Left colon (tissue), 2 donors: Measurements from ENCODE around the gene MAST1. TPM values are rescaled to one million over a fixed set of nuclear protein-coding genes. Genes with fewer than 3 reads are reported as not detected.
"Not testable (repeated sequence)": the region's sequence is repeated elsewhere in the genome, so short reads cannot be mapped to it uniquely, and the experiment has no call there.

Experiments used
- ATAC-seq: fragments of 200-7000 bp; cut with Tn5 transposase; one replicate; pipeline ENCODE4 v1.9.1; 2020; ENCODE audit warnings: mild to moderate bottlenecking, moderate library complexity
- DNase-seq, 2 donors: peaks; one replicate each; pipeline ENCODE4 v3.0.0-alpha.2; 2020
- intact Hi-C, 2 donors: fragments of 100-400 bp; cut with DNase I in 1 of 2; cut with micrococcal nuclease in 1 of 2; formaldehyde crosslinking; loops; one replicate each; pipeline versions ENCODE4 v1.11.2 to v1.14.0; 2022; cut with DNase I, micrococcal nuclease
- long read RNA-seq: library from polyadenylated mRNA; unstranded; transcript quantifications from one replicate; pipeline ENCODE4 v2.0.0, GENCODE V29; 2021
- total RNA-seq, 2 donors: library from RNA; stranded (reverse); fragmentation: NEBNext Ultra II Directional; extraction: Animal tissue kit (Norgen Biotek cat#: 25700); gene quantifications; one replicate each; pipeline ENCODE4 v1.2.1, GENCODE V29; 2021
- donor health status: DM: no; HTN: no; CAD: no.
- donor health status: DM: yes; HTN: yes; CAD: no.

Gene MAST1
- total RNA-seq = 1 to 10 TPM in 1 of 2 donors, under 1 TPM in 1; 0.82 to 1.4 TPM
- long read RNA-seq, partial matches to known transcripts = 1 of 3 reads
- long read RNA-seq, other reads (novel, unspliced or antisense) = 2 of 3 reads

DNA sequence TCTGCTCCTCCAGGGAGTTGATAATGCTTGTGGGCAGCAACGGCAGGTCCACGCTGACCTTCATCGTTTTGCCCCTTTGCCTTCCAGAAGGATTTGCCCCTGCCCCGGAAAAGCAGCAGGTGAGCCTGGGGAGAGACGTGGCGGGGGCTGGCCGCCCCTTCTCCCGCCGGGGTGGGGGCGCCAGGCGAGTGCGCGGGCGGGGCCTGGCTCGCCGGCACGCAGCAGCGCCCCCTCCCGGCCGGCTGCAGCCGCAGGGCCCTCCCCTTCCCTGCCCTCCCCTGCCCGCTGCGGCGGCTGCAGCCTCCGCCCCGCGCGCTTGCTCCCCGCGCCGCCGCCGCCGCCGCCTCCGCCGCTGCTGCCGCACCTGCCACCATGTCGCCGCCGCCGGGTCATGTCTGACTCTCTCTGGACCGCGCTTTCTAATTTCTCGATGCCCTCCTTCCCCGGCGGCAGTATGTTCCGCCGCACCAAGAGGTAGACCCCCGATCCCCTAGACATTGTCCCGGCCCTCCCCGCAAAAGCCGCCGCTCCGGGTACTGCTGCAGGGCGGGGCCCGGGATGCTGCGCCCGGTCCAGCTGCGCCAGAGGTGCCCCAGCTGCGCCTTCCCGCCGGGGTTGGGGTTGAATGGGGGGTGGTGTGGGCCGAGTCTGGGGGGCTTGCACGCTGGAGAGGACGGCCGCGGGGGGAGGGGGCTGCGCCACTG is at the start of gene MAST1:
TSS of gene MAST1 (plus strand) at position 334 of the 704 bp plus-strand sequence. CDS start at position 392, 58 bp downstream.
- DNase-seq (peak in 1 of 2 donors; percentile 60), ATAC-seq (peak; percentile 67)
- intact Hi-C loops = no loop called here

GRCh38 chr19:12788682-12789097 is 49.6 kb upstream of the MAST1 start:
- peak; percentile 91 to 92 for DNase-seq
- intact Hi-C loops = no loop called here
- ATAC-seq = peak; percentile 12

GRCh38 chr19:12789098-12789903 is 49.0 kb upstream of the MAST1 start:
- intact Hi-C loops = no loop called here
- DNase-seq = peak; percentile 76 to 84
- peak; percentile 32 for ATAC-seq

DNA sequence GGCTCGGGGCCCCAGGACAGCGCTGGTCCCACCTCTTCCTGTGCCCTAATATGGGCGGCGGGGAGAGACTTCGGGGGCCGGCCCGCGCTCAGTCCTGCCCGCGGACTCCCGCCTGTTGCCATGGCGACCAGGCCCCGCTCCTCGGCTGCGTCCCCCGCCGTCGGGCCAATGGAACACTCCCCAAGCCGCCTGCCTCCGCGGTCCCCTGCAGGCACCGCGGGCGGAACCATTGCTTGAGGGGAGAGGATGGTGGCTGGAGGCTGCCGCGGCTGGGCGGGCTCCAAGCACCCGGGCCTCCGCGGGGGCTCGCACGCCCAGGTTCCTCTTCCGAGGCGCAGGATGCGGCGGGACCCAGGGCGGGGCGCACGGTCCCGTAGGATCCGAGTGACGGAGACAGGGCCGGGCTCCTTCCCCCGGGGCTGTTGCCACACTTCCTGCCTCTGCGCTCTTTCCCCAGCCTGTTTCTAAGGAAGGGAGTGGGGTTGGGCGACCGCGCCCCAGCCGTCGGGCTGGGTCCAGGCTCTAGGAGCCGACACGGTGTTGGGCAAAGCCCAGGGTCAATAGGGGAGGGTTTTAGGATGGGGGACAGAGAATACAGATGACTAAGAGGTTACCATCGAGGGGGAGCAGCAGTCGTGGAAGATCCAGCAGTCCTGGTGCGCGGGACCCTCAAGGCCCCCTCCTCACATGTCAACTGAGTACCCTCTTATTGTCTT is 48.3 kb upstream of the MAST1 start:
- DNase-seq = peak; percentile 95 to 98
- intact Hi-C loops = no loop called here
- ATAC-seq = peak; percentile 44

- intact Hi-C loops = no loop called here
- DNase-seq = no peak
- ATAC-seq = no peak
These were observed 47.5 kb upstream of the MAST1 start for GRCh38 chr19:12790628-12791344.

GRCh38 chr19:12791345-12792050 is 46.8 kb upstream of the MAST1 start, which contains the start of gene JUNB:
Gene JUNB, plus strand, starts transcription at chr19:12791486. Its CDS starts 286 bp downstream, at chr19:12791772.
- intact Hi-C loops = no loop called here
- DNase-seq = peak; percentile 97
- ATAC-seq = peak; percentile 40

DNA sequence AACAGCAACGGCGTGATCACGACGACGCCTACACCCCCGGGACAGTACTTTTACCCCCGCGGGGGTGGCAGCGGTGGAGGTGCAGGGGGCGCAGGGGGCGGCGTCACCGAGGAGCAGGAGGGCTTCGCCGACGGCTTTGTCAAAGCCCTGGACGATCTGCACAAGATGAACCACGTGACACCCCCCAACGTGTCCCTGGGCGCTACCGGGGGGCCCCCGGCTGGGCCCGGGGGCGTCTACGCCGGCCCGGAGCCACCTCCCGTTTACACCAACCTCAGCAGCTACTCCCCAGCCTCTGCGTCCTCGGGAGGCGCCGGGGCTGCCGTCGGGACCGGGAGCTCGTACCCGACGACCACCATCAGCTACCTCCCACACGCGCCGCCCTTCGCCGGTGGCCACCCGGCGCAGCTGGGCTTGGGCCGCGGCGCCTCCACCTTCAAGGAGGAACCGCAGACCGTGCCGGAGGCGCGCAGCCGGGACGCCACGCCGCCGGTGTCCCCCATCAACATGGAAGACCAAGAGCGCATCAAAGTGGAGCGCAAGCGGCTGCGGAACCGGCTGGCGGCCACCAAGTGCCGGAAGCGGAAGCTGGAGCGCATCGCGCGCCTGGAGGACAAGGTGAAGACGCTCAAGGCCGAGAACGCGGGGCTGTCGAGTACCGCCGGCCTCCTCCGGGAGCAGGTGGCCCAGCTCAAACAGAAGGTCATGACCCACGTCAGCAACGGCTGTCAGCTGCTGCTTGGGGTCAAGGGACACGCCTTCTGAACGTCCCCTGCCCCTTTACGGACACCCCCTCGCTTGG is 46.1 kb upstream of the MAST1 start:
- intact Hi-C loops = no loop called here
- ATAC-seq = no peak

GRCh38 chr19:12792853-12793289 is 45.4 kb upstream of the MAST1 start:
- ATAC-seq (no peak), DNase-seq (peak in 1 of 2 donors; percentile 47)
- intact Hi-C loops = no loop called here

More for the DNA sequence above, 46.1 kb upstream of the MAST1 start:
- DNase-seq = peak; percentile 76 to 84

GRCh38 chr19:12793290-12794195 is 44.8 kb upstream of the MAST1 start:
- intact Hi-C loops = no loop called here
- ATAC-seq = peak; percentile 35

GRCh38 chr19:12794196-12794941 is 43.9 kb upstream of the MAST1 start:
- ATAC-seq (no peak), DNase-seq (no peak)
- intact Hi-C loops = no loop called here

More at GRCh38 chr19:12793290-12794195, 44.8 kb upstream of the MAST1 start:
- peak; percentile 93 for DNase-seq

DNA sequence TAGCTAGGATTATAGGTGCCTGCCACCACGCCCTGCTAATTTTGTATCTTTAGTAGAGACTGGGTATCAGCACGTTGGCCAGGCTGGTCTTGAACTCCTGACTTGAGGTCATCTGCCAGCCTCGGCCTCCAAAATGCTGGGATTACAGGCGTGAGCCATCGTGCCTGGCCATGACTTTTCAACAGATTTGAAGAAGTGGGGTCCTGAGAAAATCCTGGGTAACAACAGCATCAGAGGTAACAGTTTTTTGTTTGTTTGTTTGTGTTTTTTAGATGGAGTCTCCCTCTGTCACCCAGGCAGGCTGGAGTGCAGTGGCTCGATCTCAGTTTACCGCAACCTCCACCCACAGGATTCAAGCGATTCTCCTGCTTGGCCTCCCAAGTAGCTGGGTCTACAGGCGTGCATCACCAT is 43.3 kb upstream of the MAST1 start:
- intact Hi-C loops = loop anchor here in 1 of 2 donors (5.0 kb wide), 1 partner anchor 33 kb away; no protein-coding TSS in a partner anchor
- no peak for ATAC-seq
- DNase-seq = no peak

DNA sequence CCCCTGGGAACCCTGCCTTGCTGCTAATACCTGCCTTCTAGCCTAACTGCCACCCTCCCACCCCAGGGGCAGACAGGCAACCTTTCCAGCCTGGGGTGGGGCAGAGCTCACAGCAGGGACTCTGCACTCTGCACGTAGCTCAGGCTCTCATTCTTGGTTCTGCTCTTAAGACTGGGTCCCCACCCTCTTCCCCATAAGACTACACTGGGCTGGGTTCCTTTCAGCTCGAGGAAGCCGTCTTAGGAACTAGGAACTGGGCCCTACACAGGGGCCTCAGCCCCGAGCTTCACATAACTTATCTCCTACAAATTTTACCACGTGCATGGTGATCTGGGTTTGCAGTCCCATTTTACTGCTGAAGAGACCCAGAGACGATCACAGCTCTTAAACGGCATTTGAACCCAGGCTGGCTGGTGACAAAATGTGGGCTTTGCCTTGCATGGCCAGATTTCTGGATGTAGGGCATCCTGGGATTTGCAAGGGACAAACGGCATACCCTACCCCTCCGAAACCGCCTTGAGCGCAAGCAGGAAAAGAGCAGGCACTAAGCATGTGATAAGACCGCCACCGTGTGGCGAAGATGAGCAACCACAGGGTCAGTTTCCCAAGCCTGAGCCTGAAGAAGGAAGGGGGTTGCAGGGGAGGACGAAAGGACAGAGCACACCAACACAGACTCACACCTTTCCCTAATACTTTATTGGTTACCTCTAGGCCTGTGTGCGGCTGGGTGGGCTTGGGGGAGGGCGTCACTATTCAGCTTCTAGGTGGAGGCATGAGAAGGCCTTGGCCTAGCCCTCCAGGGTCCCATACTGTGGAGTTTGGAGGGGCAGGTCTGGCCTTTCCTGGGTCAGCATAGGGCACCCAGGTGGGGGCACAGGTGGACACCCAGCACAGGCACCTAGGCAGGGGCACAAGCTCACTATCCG is 41.9 kb upstream of the MAST1 start:
- DNase-seq = peak; percentile 74 to 83
- ATAC-seq = peak; percentile 39
- intact Hi-C loops = loop anchor here in 1 of 2 donors (5.0 kb wide), 1 partner anchor 34 kb away; no protein-coding TSS in a partner anchor

DNA sequence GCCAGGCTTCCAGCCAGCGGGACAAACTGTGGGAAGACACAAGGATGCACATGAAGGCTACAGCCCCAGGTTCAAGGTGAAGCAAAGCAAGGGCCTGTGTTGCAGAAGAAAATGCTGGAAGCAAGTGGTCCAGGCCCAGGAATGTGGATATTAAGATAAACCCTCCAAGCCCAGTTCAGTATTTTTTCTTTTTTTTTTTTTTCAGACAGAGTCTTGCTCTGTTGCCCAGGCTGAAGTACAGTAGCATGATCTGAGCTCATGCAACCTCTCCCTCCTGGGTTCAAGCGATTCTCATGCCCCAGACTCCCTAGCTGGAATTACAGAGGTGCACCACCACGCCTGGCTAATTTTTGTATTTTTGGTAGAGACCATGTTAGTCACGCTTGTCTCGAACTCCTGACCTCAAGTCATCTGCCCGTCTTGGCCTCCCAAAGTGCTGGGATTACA is 41.2 kb upstream of the MAST1 start:
- intact Hi-C loops = loop anchor here in 1 of 2 donors (5.0 kb wide), 1 partner anchor 35 kb away; no protein-coding TSS in a partner anchor
- ATAC-seq = no peak
- DNase-seq = no peak

DNA sequence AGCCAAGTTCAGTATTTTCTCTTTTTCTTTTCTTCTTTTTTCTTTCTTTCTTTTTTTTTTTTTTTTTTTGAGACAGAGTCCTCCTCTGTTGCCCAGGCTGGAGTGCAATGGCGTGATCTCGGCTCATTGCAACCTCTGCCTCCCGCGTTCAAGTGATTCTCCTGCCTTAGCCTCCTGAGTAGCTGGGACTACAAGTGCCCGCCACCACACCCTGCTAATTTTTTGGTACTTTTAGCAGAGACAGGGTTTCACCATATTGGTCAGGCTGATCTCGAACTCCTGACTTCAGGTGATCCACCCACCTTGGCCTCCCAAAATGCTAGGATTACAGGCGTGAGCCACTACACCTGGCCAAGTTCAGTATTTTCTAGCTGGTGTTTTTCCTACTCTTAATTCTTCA is 40.7 kb upstream of the MAST1 start:
- intact Hi-C loops = loop anchor here in 1 of 2 donors (5.0 kb wide), 1 partner anchor 35 kb away; no protein-coding TSS in a partner anchor
- not testable (repeated sequence) for DNase-seq, ATAC-seq
